Iris pigment epithelial cell (primary cell): Measurements from ENCODE around the gene RABGGTA.
"Not testable (repeated sequence)": the region's sequence is repeated elsewhere in the genome, so short reads cannot be mapped to it uniquely, and the experiment has no call there.

Experiments
- DNase-seq: peaks from one replicate; pipeline ENCODE4 v3.0.0-alpha.2; 2011; ENCODE audit warnings: low read depth

The RABGGTA gene

GRCh38 chr14:24260780-24261157 is 10.6 kb downstream of the RABGGTA start:
- no peak for DNase-seq

DNA sequence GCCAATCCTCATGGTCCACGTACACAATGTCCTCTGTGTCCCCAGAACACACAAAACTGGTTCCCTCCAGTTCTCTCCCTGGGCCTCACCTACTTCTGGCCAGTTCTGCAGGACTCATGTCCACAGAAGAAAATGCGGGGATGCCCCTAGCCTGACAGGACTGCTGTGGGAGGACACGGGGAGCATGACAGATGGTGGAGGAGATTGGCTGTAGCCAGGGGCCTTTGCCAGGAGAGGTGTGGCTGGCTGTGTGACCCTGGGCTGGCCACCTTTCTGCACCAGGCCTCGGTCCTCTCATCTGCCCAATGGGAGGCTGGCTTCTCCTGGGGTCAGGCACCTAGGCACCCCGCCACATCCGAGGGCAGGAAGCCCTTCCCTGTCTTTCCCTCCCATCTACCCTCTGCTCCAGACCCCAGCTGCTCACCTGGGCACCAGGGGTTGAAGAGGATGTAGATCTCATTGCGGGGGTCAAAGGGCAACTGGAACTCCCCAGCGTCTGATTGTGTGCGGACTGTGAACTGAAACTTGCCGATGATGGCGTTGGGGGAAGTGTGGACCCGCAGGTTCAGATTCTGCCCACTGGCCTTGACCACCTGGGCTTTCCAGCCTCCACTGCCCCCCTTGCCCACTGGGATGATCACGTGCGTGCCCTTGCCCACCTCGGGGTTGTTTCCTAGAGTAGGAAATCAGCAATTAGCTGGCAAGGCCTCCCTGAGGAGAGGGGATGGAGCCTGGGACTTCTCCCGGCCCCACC is 11.2 kb downstream of the RABGGTA start:
- no peak for DNase-seq

DNA sequence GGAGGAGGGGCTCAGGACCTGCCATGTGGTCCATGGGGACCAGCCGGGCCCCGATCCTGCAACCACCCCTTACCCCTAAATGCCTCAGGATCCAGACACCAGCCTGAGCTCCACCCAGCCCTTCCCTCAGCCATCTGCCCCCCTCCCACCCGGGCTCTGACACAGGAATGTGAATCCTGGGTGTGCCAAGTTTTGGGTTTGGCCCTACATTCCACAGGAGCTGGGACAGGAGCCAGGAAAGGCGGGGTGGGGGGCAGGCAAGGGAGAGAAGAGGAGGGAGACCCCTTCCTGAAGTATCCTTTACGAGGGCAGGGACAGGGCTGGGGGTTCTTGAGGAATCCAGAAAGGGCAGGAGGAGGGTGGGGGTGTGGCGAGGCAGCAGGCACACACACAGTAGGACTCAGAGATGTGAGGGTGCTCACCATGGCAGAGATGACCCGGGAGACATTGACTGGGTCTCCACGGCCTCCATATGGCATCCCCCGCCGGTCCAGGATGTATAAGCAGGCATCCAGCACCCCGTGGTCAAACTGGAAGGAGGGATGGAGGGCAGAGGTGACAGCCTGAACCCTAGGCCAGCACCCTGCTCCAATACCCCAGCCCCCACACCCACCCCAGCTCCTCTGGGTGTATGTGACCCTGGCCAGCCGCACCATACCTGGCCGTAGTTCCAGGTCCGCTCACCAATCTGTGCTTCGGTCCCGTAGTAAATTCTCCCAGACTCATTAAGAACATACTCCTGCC is 11.9 kb downstream of the RABGGTA start:
- DNase-seq: peak; percentile 30

GRCh38 chr14:24258548-24259265 is 12.7 kb downstream of the RABGGTA start:
- no peak for DNase-seq

GRCh38 chr14:24258119-24258518 is 13.3 kb downstream of the RABGGTA start:
- DNase-seq: no peak

DNA sequence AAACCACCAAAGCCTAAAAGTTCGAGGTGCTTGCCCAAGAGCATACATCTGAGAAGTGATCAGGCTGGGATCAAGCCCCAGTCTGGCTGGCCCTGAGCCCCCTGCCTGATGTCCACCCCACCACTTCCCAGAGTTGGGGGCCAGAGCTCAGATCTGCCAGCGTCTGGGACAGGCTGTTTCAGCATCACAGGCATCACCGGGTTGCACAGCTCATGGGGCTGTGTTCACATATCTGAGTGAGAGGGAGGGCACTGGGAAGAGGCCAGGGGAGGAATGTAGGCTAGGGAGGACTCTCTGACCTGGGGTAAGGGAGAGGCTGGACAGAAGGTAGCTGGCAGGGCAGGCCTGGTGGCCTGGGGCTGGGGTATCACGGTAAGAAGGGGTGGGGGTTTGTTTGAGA is 14.4 kb downstream of the RABGGTA start:
- no peak for DNase-seq

GRCh38 chr14:24255931-24256711 is 15.3 kb downstream of the RABGGTA start:
- no peak for DNase-seq

DNA sequence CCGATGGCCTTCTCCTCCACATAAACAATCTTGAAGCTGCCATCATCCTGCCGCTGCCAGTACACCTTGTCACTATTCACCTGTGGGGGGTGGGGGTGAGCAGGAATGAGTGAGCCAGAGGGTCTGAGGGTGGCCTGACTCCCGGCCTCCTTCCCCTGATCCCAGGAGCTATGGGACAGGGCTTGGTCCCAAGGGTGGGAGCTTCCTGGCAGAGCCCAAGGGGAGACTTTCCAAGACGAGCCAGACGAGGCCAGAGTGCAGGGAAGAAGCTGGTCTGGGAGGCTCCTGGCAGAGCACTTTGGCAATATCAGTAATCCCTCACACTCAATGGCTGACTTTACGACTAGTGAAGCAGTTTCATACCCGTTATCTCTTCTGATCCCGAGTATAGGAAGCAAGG is 16.0 kb downstream of the RABGGTA start:
- DNase-seq: no peak

GRCh38 chr14:24254630-24255392 is 16.6 kb downstream of the RABGGTA start:
- no peak for DNase-seq

GRCh38 chr14:24253936-24254335 is 17.5 kb downstream of the RABGGTA start:
- DNase-seq: no peak

DNA sequence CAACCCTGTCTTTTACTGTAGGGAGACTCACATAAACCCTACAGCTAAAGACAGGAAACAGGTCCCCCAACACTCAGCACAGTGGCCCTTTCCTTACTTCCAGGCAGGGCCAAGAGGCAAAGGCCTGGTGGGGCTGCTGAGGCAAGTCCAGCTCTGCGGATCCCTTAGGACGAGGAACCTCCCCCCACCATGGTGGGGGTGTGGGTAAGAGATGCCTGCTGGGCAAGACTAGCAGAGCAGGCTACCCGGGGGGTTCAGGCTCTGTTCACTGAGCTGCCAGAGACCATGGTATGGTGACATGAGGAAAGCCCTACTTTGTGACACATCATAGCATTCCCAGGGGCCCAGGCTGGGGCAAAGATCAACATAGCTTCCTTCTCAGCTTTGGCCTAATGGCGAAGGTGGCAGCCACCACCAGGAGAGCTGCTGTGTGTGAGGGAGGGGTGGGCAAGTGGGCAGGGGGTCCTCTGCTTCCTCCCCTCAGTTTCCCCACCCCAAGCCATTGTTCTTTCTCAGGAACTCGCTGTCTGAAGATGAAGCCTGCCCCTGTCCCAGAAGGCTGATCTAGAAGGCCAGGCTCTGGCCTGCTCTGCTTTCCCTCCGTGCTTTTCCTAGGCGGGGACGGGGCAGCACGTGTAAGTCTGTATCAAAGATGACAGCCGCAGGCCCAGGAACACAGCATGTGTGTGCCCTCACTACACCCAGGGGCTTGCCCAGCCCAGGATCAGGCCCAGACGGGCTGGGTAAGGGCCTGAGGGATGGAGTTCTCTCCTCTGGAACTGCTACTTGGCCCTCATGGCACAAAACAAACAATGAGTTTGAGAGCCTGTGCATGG is 18.9 kb downstream of the RABGGTA start:
- no peak for DNase-seq

- DNase-seq: peak; percentile 33
Observed at GRCh38 chr14:24251880-24252288, 19.5 kb downstream of the RABGGTA start.

DNA sequence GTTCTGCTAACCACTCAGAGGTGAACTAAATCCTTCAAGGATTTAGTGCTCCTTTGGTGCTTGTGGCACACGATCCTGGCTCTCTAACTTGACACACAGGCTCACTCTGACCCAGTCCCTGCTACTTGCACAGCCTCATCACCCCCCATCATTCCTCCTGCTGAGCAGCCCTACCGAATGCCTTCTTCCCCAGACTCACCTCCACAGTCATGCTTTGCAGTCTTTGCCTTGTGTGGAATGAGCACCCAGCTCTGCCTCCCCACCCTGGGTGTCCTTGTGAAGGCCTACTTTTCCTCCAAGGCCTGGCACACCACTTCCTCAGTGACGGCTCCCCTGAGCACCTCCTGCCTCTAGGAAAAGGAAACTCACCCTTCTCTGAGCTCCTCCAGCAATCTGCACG is 21.0 kb downstream of the RABGGTA start:
- no peak for DNase-seq

- no peak for DNase-seq
Observed at GRCh38 chr14:24249230-24250021, 22.0 kb downstream of the RABGGTA start.

DNA sequence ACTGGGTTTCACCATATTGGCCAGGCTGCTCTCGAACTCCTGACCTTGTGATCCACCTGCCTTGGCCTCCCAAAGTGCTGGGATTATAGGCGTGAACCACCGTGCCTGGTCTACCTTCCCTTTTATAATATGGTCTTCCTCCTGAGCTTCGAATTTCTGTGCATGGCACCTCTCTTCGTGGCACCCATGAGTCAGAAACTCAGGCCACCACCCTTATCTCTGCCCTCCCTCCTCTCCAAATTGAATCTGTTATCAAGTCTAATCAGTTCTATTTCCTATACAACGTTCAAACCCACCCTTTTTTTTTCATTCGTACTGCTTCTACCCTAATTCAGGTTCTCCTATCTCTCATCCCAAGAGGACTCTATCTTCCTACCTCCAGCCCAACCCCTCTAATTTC is 24.0 kb downstream of the RABGGTA start:
- no peak for DNase-seq

GRCh38 chr14:24246765-24247212 is 24.6 kb downstream of the RABGGTA start:
- peak; percentile 50 for DNase-seq

GRCh38 chr14:24245350-24245749 is 26.0 kb downstream of the RABGGTA start:
- DNase-seq: not testable (repeated sequence)

DNA sequence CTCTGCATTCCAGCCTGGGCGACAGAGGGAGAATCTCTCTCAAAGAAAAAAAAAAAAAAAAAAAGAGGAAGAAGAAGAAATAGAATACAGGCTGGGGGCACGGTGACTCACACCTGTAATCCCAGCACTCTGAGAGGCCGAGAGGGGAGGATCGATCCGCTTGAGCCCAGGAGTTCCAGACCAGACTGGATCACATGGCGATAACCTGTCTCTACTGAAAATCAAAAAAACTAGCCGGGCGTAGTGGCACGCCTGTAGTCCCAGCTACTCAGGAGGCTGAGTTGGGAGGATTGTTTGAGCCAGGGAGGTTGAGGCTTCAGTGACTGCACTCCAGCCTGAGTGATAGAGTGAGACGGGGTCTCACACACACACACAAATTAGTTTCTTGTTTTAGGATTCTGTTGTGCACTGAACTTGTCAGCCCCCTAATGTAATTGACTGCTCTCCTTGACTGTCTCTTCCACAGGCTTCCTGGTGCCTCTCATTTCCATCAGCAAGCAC is 28.0 kb downstream of the RABGGTA start:
- peak; percentile 25 for DNase-seq

DNA sequence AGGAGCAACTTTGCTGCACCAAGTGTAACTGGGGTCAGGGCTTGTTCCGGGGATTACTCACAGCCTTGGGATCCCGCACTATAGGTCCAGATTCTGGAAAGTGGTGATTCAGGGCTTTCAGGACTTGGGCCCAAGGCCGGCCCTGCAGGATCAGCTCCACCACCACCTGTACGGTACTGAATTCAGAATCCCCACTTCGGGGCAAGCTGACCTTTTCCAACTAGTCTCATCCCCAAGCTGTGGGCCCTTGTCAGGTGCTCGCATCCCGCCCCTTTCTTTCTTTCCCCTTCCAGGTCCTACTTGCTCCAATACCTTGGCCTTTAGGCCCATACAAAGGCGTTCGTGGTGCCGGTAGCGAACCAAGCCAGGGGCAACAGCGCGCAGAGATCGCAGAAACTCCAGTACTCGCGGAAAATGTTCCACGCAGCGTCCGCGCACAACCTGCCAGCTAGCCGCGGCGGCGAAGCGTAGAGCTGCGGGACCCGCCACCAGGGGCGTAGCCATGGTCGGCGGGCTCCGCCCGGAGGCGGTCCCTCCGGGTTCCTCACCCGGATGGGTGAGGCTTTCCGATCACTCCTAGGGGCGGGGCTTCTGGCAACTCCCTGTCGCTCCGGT is 29.5 kb downstream of the RABGGTA start:
- DNase-seq: peak; percentile 94
